ENCODE results near the gene DISP3. TPM values are rescaled to one million over a fixed set of nuclear protein-coding genes. Genes with fewer than 3 reads are reported as not detected.

The DISP3 gene
- total and polyA plus RNA-seq, 4 donors, result 0.10 to 0.12 TPM; not detected in 2

DNA sequence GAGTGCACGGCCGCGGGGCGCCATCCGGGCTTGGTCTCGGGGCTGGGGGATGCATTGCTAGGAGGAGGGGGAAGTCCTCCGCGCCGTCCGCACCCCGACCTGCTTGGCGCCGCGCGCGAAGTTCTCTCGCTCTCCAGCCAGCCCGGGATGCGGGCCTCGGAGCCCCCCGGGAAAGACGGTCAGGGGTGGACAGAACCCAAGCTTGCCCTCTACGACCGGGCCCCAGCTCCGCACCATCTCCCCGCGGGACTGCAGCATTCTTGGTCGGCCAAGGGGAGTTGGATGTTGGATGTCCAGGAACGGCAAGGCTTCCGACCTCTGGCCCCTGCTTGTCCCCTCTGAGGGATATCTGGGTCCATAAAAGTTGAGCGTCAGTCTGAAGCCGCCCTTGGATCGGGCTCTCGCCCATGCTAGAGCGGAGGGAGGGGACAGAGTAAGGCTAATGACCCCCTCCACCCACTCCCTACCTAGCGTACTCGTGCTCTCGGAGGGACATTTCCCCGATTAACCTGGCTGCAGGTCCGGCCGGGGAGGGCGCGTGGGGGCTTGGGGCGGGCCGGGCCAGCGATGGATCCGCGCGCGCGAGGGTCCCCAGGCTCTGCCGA lies 522 bp downstream of the DISP3 start:
- no peak for ATAC-seq (ENCODE audit: low FRiP score)
- Histone ChIP-seq H3K9me3 (ENCODE audit: control insufficient read depth, low read length) (no peaks in the 10 kb centered on the region), H3K36me3 (ENCODE audit: control insufficient read depth in 1 of 2, insufficient read depth in 2 of 2, low read length in 1 of 2) (no peaks in the 10 kb centered on the region), H3K4me3 (ENCODE audit: low read length in 2 of 2) (no peak overlapping the region), H3K4me1 (ENCODE audit: control insufficient read depth in 1 of 2, insufficient read depth in 2 of 2, low read length in 2 of 2) (no peaks in the 10 kb centered on the region), H3K27ac (ENCODE audit: low read depth in 1 of 2, low read length in 2 of 2) (no peak overlapping the region), H3K27me3 (ENCODE audit: control insufficient read depth in 1 of 2, insufficient read depth in 2 of 2, low read length in 1 of 2) (peaks cover 2 to 3% of the 10 kb centered on the region in 2 donors)
- 1% methylated on average over 50 to 52 of the region's 52 CpGs for WGBS, 2 donors
- intact Hi-C loops (cut with DNase I), result no loop called here
- no peak for DNase-seq

- Histone ChIP-seq H3K9me3 (ENCODE audit: control insufficient read depth, low read length) (no peaks in the 10 kb centered on the region), H3K4me1 (ENCODE audit: control insufficient read depth in 1 of 2, insufficient read depth in 2 of 2, low read length in 2 of 2) (no peaks in the 10 kb centered on the region), H3K36me3 (ENCODE audit: control insufficient read depth in 1 of 2, insufficient read depth in 2 of 2, low read length in 1 of 2) (no peaks in the 10 kb centered on the region), H3K4me3 (ENCODE audit: low read length in 2 of 2) (no peak overlapping the region), H3K27ac (ENCODE audit: low read depth in 1 of 2, low read length in 2 of 2) (no peak overlapping the region), H3K27me3 (ENCODE audit: control insufficient read depth in 1 of 2, insufficient read depth in 2 of 2, low read length in 1 of 2) (peaks cover 0 to 2% of the 10 kb centered on the region in 2 donors)
- 33 to 36% methylated on average over 4 of the region's 4 CpGs for WGBS, 2 donors
- ATAC-seq (ENCODE audit: low FRiP score), result no peak
- intact Hi-C loops (cut with DNase I), result no loop called here
- no peak for DNase-seq
Observed at GRCh38 chr1:11481019-11481418, 2.1 kb downstream of the DISP3 start.

DNA sequence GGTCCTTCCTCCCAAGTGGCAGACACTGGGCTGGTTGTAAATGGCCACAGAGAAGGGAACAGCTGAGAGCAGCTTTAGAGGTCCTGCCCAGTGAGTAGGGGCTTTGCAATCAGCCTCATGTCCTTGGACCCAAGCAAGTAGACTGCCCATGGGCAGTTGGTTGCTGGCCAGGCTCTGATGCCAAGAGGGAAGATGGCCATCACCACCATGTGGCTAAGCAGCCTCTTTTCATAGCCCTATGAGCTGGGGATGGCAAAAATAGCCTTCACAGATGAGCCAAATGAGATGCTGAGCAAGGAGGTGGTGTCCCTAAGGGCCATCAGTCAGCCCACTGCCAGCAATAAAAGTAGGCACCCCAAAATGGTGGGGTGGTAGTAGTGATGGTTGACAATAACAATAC lies 3.2 kb downstream of the DISP3 start:
- intact Hi-C loops (cut with DNase I), result no loop called here
- H3K4me1 ChIP-seq (ENCODE audit: control insufficient read depth in 1 of 2, insufficient read depth in 2 of 2, low read length in 2 of 2), result no peaks in the 10 kb centered on the region

DNA sequence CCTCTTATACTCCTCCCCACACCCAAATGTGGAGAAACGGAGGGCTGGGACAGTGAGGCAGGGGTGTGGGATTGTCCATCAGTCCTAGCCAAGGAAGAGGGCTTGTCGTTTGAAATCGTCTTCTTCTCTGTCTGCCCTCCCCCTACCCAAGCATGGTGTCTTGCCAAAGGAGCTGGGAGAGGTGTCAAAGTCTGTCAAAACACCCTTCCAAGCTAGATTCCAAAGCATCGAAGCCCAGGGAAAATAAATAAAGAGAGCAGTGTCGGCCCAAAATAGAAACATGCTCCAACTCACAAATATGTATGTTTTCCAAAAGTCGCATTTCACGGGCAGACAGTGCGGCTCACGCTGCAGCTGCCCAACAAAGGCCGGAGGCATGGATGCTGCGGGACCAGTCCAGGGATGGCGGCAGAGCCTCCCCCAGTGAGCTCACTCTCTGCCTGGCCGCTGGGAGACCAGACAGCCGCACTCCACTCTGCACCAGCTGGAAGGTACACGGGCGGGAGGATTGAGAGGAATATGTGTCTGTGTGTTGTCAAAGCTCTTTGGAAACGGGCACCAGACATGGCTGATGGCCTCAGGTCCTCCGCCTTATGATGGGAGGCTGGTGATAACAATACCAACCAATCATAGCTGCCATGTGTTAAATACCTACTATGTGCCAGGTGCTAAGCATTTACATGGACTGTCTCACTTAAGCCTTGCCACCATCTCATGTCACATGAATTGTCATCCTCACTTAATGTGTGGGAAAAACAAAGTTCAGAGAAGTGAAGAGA lies 3.9 kb downstream of the DISP3 start:
- no peak overlapping the region for H3K4me3 ChIP-seq (ENCODE audit: low read length in 2 of 2)
- peaks cover 0 to 2% of the 10 kb centered on the region in 2 donors for H3K27me3 ChIP-seq (ENCODE audit: control insufficient read depth in 1 of 2, insufficient read depth in 2 of 2, low read length in 1 of 2)
- 47 to 51% methylated on average over 18 of the region's 18 CpGs for WGBS, 2 donors
- intact Hi-C loops (cut with DNase I), result no loop called here
- no peaks in the 10 kb centered on the region for H3K36me3 ChIP-seq (ENCODE audit: control insufficient read depth in 1 of 2, insufficient read depth in 2 of 2, low read length in 1 of 2)
- ATAC-seq (ENCODE audit: low FRiP score) (no peak), DNase-seq (no peak)
- H3K4me1 ChIP-seq (ENCODE audit: control insufficient read depth in 1 of 2, insufficient read depth in 2 of 2, low read length in 2 of 2), result no peaks in the 10 kb centered on the region
- no peaks in the 10 kb centered on the region for H3K9me3 ChIP-seq (ENCODE audit: control insufficient read depth, low read length)
- H3K27ac ChIP-seq (ENCODE audit: low read depth in 1 of 2, low read length in 2 of 2), result no peak overlapping the region

More for the DNA sequence above, 3.2 kb downstream of the DISP3 start:
- ATAC-seq (ENCODE audit: low FRiP score) (no peak), DNase-seq (no peak)
- no peaks in the 10 kb centered on the region for H3K9me3 ChIP-seq (ENCODE audit: control insufficient read depth, low read length)
- H3K4me3 ChIP-seq (ENCODE audit: low read length in 2 of 2), result no peak overlapping the region
- H3K27ac ChIP-seq (ENCODE audit: low read depth in 1 of 2, low read length in 2 of 2), result no peak overlapping the region
- no peaks in the 10 kb centered on the region for H3K36me3 ChIP-seq (ENCODE audit: control insufficient read depth in 1 of 2, insufficient read depth in 2 of 2, low read length in 1 of 2)
- H3K27me3 ChIP-seq (ENCODE audit: control insufficient read depth in 1 of 2, insufficient read depth in 2 of 2, low read length in 1 of 2), result peaks cover 0 to 2% of the 10 kb centered on the region in 2 donors

GRCh38 chr1:11483581-11484320 lies 4.8 kb downstream of the DISP3 start:
- Histone ChIP-seq H3K9me3 (ENCODE audit: control insufficient read depth, low read length) (no peaks in the 10 kb centered on the region), H3K4me1 (ENCODE audit: control insufficient read depth in 1 of 2, insufficient read depth in 2 of 2, low read length in 2 of 2) (no peaks in the 10 kb centered on the region), H3K36me3 (ENCODE audit: control insufficient read depth in 1 of 2, insufficient read depth in 2 of 2, low read length in 1 of 2) (no peaks in the 10 kb centered on the region), H3K27me3 (ENCODE audit: control insufficient read depth in 1 of 2, insufficient read depth in 2 of 2, low read length in 1 of 2) (no peaks in the 10 kb centered on the region), H3K27ac (ENCODE audit: low read depth in 1 of 2, low read length in 2 of 2) (no peak overlapping the region), H3K4me3 (ENCODE audit: low read length in 2 of 2) (no peak overlapping the region)
- intact Hi-C loops (cut with DNase I), result no loop called here
- whole genome bisulfite sequencing, 2 donors, result 67 to 73% methylated on average over 10 of the region's 10 CpGs
- DNase-seq, result no peak
- ATAC-seq (ENCODE audit: low FRiP score), result no peak

DNA sequence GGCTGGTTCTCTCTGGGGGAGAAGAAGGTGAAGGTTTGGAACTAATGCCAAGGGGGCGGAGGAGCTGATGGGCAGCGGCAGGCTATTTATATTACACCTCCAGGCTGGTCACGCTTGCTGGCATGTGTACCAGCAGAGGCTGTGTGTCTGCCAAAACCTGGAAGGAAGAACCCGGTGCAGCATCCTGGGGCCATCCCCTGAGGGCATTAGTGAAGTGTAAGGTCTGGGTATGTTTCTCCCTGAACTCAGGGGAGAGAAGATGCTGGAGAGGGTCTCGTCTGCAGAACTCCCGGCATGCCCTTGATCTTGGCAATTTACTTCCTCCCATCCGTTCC lies 5.3 kb downstream of the DISP3 start:
- Histone ChIP-seq H3K4me1 (ENCODE audit: control insufficient read depth in 1 of 2, insufficient read depth in 2 of 2, low read length in 2 of 2) (no peaks in the 10 kb centered on the region), H3K4me3 (ENCODE audit: low read length in 2 of 2) (no peak overlapping the region), H3K9me3 (ENCODE audit: control insufficient read depth, low read length) (no peaks in the 10 kb centered on the region), H3K27ac (ENCODE audit: low read depth in 1 of 2, low read length in 2 of 2) (no peak overlapping the region), H3K36me3 (ENCODE audit: control insufficient read depth in 1 of 2, insufficient read depth in 2 of 2, low read length in 1 of 2) (no peaks in the 10 kb centered on the region), H3K27me3 (ENCODE audit: control insufficient read depth in 1 of 2, insufficient read depth in 2 of 2, low read length in 1 of 2) (no peaks in the 10 kb centered on the region)
- DNase-seq, result no peak
- ATAC-seq (ENCODE audit: low FRiP score), result no peak
- intact Hi-C loops (cut with DNase I), result no loop called here
- 50 to 58% methylated on average over 7 of the region's 7 CpGs for WGBS, 2 donors

- Histone ChIP-seq H3K9me3 (ENCODE audit: control insufficient read depth, low read length) (no peaks in the 10 kb centered on the region), H3K36me3 (ENCODE audit: control insufficient read depth in 1 of 2, insufficient read depth in 2 of 2, low read length in 1 of 2) (no peaks in the 10 kb centered on the region), H3K4me3 (ENCODE audit: low read length in 2 of 2) (no peak overlapping the region), H3K27me3 (ENCODE audit: control insufficient read depth in 1 of 2, insufficient read depth in 2 of 2, low read length in 1 of 2) (no peaks in the 10 kb centered on the region), H3K27ac (ENCODE audit: low read depth in 1 of 2, low read length in 2 of 2) (no peak overlapping the region), H3K4me1 (ENCODE audit: control insufficient read depth in 1 of 2, insufficient read depth in 2 of 2, low read length in 2 of 2) (no peaks in the 10 kb centered on the region)
- intact Hi-C loops (cut with DNase I), result no loop called here
- ATAC-seq (ENCODE audit: low FRiP score), result no peak
- no peak for DNase-seq
- 63% methylated on average over 6 of the region's 6 CpGs for WGBS, 2 donors
Observed at GRCh38 chr1:11485191-11485590, 6.2 kb downstream of the DISP3 start.

- H3K27ac ChIP-seq (ENCODE audit: low read depth in 1 of 2, low read length in 2 of 2), result no peak overlapping the region
- 57 to 60% methylated on average over 12 of the region's 12 CpGs for WGBS, 2 donors
- no peaks in the 10 kb centered on the region for H3K4me1 ChIP-seq (ENCODE audit: control insufficient read depth in 1 of 2, insufficient read depth in 2 of 2, low read length in 2 of 2)
- DNase-seq (no peak), ATAC-seq (ENCODE audit: low FRiP score) (no peak)
- intact Hi-C loops (cut with DNase I), result no loop called here
- H3K4me3 ChIP-seq (ENCODE audit: low read length in 2 of 2), result no peak overlapping the region
- no peaks in the 10 kb centered on the region for H3K36me3 ChIP-seq (ENCODE audit: control insufficient read depth in 1 of 2, insufficient read depth in 2 of 2, low read length in 1 of 2)
- no peaks in the 10 kb centered on the region for H3K27me3 ChIP-seq (ENCODE audit: control insufficient read depth in 1 of 2, insufficient read depth in 2 of 2, low read length in 1 of 2)
- H3K9me3 ChIP-seq (ENCODE audit: control insufficient read depth, low read length), result no peaks in the 10 kb centered on the region
Observed at GRCh38 chr1:11486231-11487009, 7.5 kb downstream of the DISP3 start.
